NB4 (cell line): Measurements from ENCODE around the gene INSIG1.

ENCODE experiments used
- POLR2A ChIP-seq: IDR thresholded peaks from 2 replicates; pipeline ENCODE4 v1.6.1; 2011; ENCODE audit warnings: mild to moderate bottlenecking; ENCODE audit not compliant: insufficient read length; ENCODE audit errors: extremely low read depth
- TF ChIP-seq, protein P1 (sequence below): IDR thresholded peaks from one replicate; pipeline ENCODE4 v1.5.1; 2012; ENCODE audit warnings: low read depth, low read length

DNA sequence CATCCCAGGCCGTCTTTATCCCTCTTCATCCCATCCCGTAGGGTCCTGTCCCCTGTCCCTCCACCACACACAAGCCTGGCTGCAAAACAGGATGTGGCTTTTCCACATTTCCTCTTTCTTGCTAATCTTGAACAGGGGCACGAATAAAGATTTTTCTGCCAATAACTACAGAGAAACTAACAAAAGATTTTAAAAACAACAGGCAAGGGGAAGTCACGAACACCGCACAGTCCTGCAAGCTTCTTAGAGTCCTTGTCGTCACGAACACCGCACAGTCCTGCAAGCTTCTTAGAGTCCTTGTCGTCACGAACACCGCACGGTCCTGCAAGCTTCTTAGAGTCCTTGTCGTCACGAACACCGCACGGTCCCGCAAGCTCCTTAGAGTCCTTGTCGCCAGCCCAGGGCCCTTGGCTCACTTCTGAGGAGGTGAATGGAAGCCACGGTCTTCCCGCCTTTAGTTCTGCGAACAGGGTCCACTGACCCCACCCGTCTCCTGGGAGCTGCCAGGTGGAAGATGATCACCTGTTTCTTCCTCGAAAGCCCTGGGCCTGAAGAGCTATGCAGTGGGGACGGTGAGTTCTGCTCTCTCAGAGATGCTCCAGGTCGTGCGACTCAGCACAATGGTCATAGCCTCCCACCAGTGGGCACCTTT, 10.3 kb upstream of the INSIG1 start:
- TF ChIP-seq, protein P1, sequence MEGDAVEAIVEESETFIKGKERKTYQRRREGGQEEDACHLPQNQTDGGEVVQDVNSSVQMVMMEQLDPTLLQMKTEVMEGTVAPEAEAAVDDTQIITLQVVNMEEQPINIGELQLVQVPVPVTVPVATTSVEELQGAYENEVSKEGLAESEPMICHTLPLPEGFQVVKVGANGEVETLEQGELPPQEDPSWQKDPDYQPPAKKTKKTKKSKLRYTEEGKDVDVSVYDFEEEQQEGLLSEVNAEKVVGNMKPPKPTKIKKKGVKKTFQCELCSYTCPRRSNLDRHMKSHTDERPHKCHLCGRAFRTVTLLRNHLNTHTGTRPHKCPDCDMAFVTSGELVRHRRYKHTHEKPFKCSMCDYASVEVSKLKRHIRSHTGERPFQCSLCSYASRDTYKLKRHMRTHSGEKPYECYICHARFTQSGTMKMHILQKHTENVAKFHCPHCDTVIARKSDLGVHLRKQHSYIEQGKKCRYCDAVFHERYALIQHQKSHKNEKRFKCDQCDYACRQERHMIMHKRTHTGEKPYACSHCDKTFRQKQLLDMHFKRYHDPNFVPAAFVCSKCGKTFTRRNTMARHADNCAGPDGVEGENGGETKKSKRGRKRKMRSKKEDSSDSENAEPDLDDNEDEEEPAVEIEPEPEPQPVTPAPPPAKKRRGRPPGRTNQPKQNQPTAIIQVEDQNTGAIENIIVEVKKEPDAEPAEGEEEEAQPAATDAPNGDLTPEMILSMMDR = no peak
- TF ChIP-seq POLR2A = no peak
